COLO668 (cell line): ENCODE results near the gene NUP43.
"Not testable (repeated sequence)": the region's sequence is repeated elsewhere in the genome, so short reads cannot be mapped to it uniquely, and the experiment has no call there.

Experiments
- DNase-seq: peaks from one replicate; lab custom pipeline; 2025; ENCODE audit not compliant: unreplicated experiment; lab: John Stamatoyannopoulos, UW

NUP43 gene

GRCh38 chr6:149749082-149749593, 2.8 kb upstream of the NUP43 start:
- not testable (repeated sequence) for DNase-seq

GRCh38 chr6:149745252-149745651, 1.1 kb downstream of the NUP43 start:
- DNase-seq, result not testable (repeated sequence)

GRCh38 chr6:149734915-149735314, 11.4 kb downstream of the NUP43 start:
- no peak for DNase-seq

- DNase-seq, result no peak
Measured at GRCh38 chr6:149733089-149733720, 13.1 kb downstream of the NUP43 start.

- DNase-seq, result no peak
Measured at GRCh38 chr6:149729824-149730223, 16.5 kb downstream of the NUP43 start.

GRCh38 chr6:149728499-149729234, 17.7 kb downstream of the NUP43 start:
- no peak for DNase-seq

- DNase-seq, result no peak
Measured at GRCh38 chr6:149727793-149728498, 18.4 kb downstream of the NUP43 start.

- DNase-seq, result no peak
Measured at GRCh38 chr6:149725785-149726184, 20.5 kb downstream of the NUP43 start.

GRCh38 chr6:149723771-149724417, 22.4 kb downstream of the NUP43 start:
- peak; percentile 17 for DNase-seq

GRCh38 chr6:149723262-149723661, 23.1 kb downstream of the NUP43 start:
- no peak for DNase-seq

GRCh38 chr6:149719531-149719930, 26.8 kb downstream of the NUP43 start:
- DNase-seq, result no peak

- DNase-seq, result peak; percentile 88
Measured at GRCh38 chr6:149717588-149718458, 28.5 kb downstream of the NUP43 start, which contains the start of gene LATS1. Gene LATS1, minus strand, starts transcription at chr6:149718101. Its CDS starts 15,975 bp downstream, at chr6:149702126.

GRCh38 chr6:149717255-149717587, 29.1 kb downstream of the NUP43 start:
- DNase-seq, result no peak

GRCh38 chr6:149716181-149716963, 30.0 kb downstream of the NUP43 start:
- DNase-seq, result no peak

- no peak for DNase-seq
Measured at GRCh38 chr6:149714442-149714841, 31.9 kb downstream of the NUP43 start.

GRCh38 chr6:149711711-149712110, 34.6 kb downstream of the NUP43 start:
- DNase-seq, result no peak

- no peak for DNase-seq
Measured at GRCh38 chr6:149701714-149702113, 44.6 kb downstream of the NUP43 start.

- no peak for DNase-seq
Measured at GRCh38 chr6:149699150-149699549, 47.2 kb downstream of the NUP43 start.

- no peak for DNase-seq
Measured at GRCh38 chr6:149698175-149698574, 48.2 kb downstream of the NUP43 start.

GRCh38 chr6:149696901-149697300, 49.4 kb downstream of the NUP43 start:
- DNase-seq, result no peak
